MCF 10A (cell line): ENCODE results near the gene RP2. TPM values are rescaled to one million over a fixed set of nuclear protein-coding genes. Genes with fewer than 3 reads are reported as not detected.
A peak's percentile ranks its signal among the peaks of the same experiment; 100 is the strongest.

Experiments used
- BruUV-seq: library from RNA; stranded (reverse); fragments of 400-500 nt; replicated peaks from 2 replicates; lab custom pipeline; 2021; lab: Mats Ljungman, UMichigan
- CTCF ChIA-PET: fragments of 300-600 bp; sonication (Branson Sonifier 250); formaldehyde crosslinking; extraction: SDS; loops from one replicate; lab custom pipeline; 2021; ENCODE audit warnings: antibody characterized with exemption, inconsistent platforms; lab: Yijun Ruan, JAX
- POLR2A ChIA-PET: fragments of 300-600, 350-650 bp; sonication (Branson Sonifier 250); formaldehyde crosslinking; extraction: SDS; loops from one replicate; lab custom pipeline; 2020; ENCODE audit warnings: antibody characterized with exemption, inconsistent platforms; lab: Yijun Ruan, JAX
- DNase-seq: peaks from one replicate; pipeline ENCODE4 v3.0.0-alpha.2; 2018; ENCODE audit not compliant: unreplicated experiment
- H3K27ac Mint-ChIP-seq: one replicate; pipeline ENCODE4 v1.8.0; 2022; ENCODE audit warnings: mild to moderate bottlenecking, low read depth, mixed read lengths; ENCODE audit not compliant: unreplicated experiment
- H3K27me3 Mint-ChIP-seq: one replicate; pipeline ENCODE4 v1.8.0; 2022; ENCODE audit warnings: mixed read lengths; ENCODE audit not compliant: insufficient read depth, unreplicated experiment
- H3K36me3 Mint-ChIP-seq: one replicate; pipeline ENCODE4 v1.8.0; 2022; ENCODE audit warnings: mild to moderate bottlenecking, moderate library complexity, mixed read lengths; ENCODE audit not compliant: insufficient read depth, unreplicated experiment
- H3K4me1 Mint-ChIP-seq: one replicate; pipeline ENCODE4 v1.8.0; 2022; ENCODE audit warnings: mixed read lengths; ENCODE audit not compliant: insufficient read depth, unreplicated experiment
- H3K4me3 Mint-ChIP-seq: one replicate; pipeline ENCODE4 v1.8.0; 2022; ENCODE audit warnings: mild to moderate bottlenecking, moderate library complexity, mixed read lengths; ENCODE audit not compliant: unreplicated experiment
- H3K9me3 Mint-ChIP-seq: one replicate; pipeline ENCODE4 v1.8.0; 2022; ENCODE audit warnings: mixed read lengths; ENCODE audit not compliant: unreplicated experiment
- intact Hi-C: fragments of 100-400 bp; cut with micrococcal nuclease; formaldehyde crosslinking; loops from 2 replicates; pipeline ENCODE4 v1.14.1; 2022
- total RNA-seq: library from RNA; stranded (reverse); gene quantifications from 2 replicates; pipeline ENCODE4 v1.2.3, GENCODE V29; 2022
- TF ChIP-seq, protein P1 (sequence below): fragments of 200-600 bp; IDR thresholded peaks from one replicate; pipeline ENCODE4 v1.8.0; 2022; ENCODE audit warnings: antibody characterized with exemption, mild to moderate bottlenecking; ENCODE audit not compliant: unreplicated experiment

Gene RP2
- total RNA-seq, 1 experiment from 2014 or later = 5.4 TPM

DNA sequence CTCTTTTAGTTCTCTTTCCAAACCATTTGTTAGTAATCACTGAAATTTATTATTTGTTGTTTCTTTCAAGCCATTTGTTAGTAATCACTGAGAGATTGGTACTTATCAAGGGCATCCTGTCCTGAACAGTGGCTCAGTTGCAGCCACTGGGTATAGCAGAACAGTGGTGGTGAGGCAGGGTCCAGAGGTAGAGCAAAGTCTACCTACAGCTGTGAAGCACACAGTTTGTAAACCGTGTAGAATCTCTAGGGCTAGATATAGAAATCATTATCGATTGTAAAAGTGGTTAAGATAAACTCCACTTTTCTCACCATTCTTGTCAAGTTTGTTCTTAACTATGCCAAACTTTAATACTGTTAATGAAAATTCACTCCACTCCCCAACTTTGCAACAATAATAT lies 79.4 kb downstream of the RP2 start:
- TF ChIP-seq, protein P1, sequence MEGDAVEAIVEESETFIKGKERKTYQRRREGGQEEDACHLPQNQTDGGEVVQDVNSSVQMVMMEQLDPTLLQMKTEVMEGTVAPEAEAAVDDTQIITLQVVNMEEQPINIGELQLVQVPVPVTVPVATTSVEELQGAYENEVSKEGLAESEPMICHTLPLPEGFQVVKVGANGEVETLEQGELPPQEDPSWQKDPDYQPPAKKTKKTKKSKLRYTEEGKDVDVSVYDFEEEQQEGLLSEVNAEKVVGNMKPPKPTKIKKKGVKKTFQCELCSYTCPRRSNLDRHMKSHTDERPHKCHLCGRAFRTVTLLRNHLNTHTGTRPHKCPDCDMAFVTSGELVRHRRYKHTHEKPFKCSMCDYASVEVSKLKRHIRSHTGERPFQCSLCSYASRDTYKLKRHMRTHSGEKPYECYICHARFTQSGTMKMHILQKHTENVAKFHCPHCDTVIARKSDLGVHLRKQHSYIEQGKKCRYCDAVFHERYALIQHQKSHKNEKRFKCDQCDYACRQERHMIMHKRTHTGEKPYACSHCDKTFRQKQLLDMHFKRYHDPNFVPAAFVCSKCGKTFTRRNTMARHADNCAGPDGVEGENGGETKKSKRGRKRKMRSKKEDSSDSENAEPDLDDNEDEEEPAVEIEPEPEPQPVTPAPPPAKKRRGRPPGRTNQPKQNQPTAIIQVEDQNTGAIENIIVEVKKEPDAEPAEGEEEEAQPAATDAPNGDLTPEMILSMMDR = no peak
- intact Hi-C loops = no loop called here
- peaks cover 4% of the 10 kb centered on the region for H3K36me3 Mint-ChIP-seq
- no peaks in the 10 kb centered on the region for H3K4me1 Mint-ChIP-seq
- no TSS peak for BruUV-seq
- no peak overlapping the region for H3K4me3 Mint-ChIP-seq
- H3K9me3 Mint-ChIP-seq = no peaks in the 10 kb centered on the region
- H3K27me3 Mint-ChIP-seq = peaks cover 60% of the 10 kb centered on the region
- ChIA-PET POLR2A (no interaction called here), CTCF (no interaction called here)
- DNase-seq = no peak
- no peak overlapping the region for H3K27ac Mint-ChIP-seq

DNA sequence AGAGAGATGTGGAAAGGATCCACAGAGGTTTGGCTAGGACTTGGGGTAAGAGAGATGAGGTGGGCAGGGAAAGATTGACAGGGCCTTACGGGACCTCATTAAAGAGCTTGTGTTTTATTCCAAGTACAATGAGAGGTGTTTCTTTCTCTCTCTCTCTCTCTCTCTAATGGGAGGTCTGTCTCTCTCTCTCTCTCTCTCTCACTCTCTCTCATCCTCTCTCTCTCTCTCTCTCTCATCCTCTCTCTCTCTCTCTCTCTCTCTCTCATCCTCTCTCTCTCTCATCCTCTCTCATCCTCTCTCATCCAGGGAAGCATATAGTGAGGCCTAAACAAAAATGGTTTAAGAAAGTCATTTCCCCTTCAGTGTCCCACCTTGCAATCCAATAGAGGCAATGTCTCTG lies 80.8 kb downstream of the RP2 start:
- H3K36me3 Mint-ChIP-seq = peaks cover 4% of the 10 kb centered on the region
- H3K4me3 Mint-ChIP-seq = no peak overlapping the region
- no peak for DNase-seq
- TF ChIP-seq, protein P1 = no peak
- ChIA-PET POLR2A (no interaction called here), CTCF (no interaction called here)
- H3K9me3 Mint-ChIP-seq = peaks cover 9% of the 10 kb centered on the region
- intact Hi-C loops = no loop called here
- H3K4me1 Mint-ChIP-seq = no peaks in the 10 kb centered on the region
- peak overlapping the region; percentile 59 for H3K27ac Mint-ChIP-seq
- BruUV-seq = no TSS peak
- H3K27me3 Mint-ChIP-seq = peaks cover 71% of the 10 kb centered on the region

- intact Hi-C loops = no loop called here
- no TSS peak for BruUV-seq
- ChIA-PET POLR2A (no interaction called here), CTCF (no interaction called here)
- Mint-ChIP-seq H3K9me3 (peaks cover 10% of the 10 kb centered on the region), H3K27me3 (peaks cover 75% of the 10 kb centered on the region), H3K27ac (no peak overlapping the region), H3K4me1 (no peaks in the 10 kb centered on the region), H3K36me3 (peaks cover 4% of the 10 kb centered on the region), H3K4me3 (no peak overlapping the region)
- no peak for DNase-seq
- TF ChIP-seq, protein P1 = no peak
Measured at GRCh38 chrX:46918434-46918833, 81.6 kb downstream of the RP2 start.

GRCh38 chrX:46920235-46920634 lies 83.4 kb downstream of the RP2 start:
- CTCF ChIA-PET = interaction anchor here (0.6 to 1.5 kb wide), 2 partner anchors 17 to 58 kb away, joined by 3 to 5 read pairs; no protein-coding TSS in a partner anchor
- Mint-ChIP-seq H3K36me3 (peaks cover 4% of the 10 kb centered on the region), H3K9me3 (peaks cover 10% of the 10 kb centered on the region)

More at GRCh38 chrX:46920235-46920634, 83.4 kb downstream of the RP2 start:
- POLR2A ChIA-PET = interaction anchor here (0.6 kb wide), 1 partner anchor 1949 kb away, joined by 3 read pairs; no protein-coding TSS in a partner anchor
- H3K4me1 Mint-ChIP-seq = no peaks in the 10 kb centered on the region
- H3K27me3 Mint-ChIP-seq = peaks cover 71% of the 10 kb centered on the region
- no peak for DNase-seq
- no TSS peak for BruUV-seq
- intact Hi-C loops = no loop called here
- H3K27ac Mint-ChIP-seq = no peak overlapping the region
- TF ChIP-seq, protein P1 = no peak
- H3K4me3 Mint-ChIP-seq = no peak overlapping the region
